CD4-positive, alpha-beta T cell treated with Interleukin-12 subunit alpha and Interleukin-12 subunit beta, for 1 hour (primary cell): Measurements from ENCODE around the gene SERPINA3.
"Not testable (repeated sequence)": the region's sequence is repeated elsewhere in the genome, so short reads cannot be mapped to it uniquely, and the experiment has no call there.

ENCODE experiments used
- DNase-seq: peaks from one replicate; pipeline ENCODE4 v3.0.0-alpha.2; 2020

SERPINA3 gene

DNA sequence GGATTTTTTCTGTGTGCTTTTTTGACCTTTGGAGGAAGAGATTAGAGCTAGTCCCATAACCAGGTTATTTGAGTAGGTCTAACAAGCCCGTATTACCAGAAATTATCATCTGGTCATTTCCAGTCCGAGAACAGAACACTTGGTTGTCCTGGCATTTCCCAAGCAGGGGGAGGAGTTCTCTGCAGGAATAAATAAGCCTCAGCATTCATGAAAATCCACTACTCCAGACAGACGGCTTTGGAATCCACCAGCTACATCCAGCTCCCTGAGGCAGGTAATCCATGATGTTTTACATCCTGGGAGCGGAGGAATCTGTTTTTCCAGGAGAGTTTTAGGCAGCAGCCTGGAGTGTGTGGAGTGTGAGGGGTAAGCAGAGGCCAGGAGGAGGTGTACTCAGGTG is at the start of gene SERPINA3:
SERPINA3 (plus strand) TSS at position 218 of the 400 bp plus-strand sequence. CDS start 2,051 bp downstream, outside the sequence.
- DNase-seq = no peak

GRCh38 chr14:94562941-94563883 is 49.0 kb upstream of the SERPINA3 start:
- no peak for DNase-seq

- no peak for DNase-seq
Observed at GRCh38 chr14:94564381-94564780, 47.8 kb upstream of the SERPINA3 start.

- no peak for DNase-seq
Observed at GRCh38 chr14:94568186-94568585, 44.0 kb upstream of the SERPINA3 start.

DNA sequence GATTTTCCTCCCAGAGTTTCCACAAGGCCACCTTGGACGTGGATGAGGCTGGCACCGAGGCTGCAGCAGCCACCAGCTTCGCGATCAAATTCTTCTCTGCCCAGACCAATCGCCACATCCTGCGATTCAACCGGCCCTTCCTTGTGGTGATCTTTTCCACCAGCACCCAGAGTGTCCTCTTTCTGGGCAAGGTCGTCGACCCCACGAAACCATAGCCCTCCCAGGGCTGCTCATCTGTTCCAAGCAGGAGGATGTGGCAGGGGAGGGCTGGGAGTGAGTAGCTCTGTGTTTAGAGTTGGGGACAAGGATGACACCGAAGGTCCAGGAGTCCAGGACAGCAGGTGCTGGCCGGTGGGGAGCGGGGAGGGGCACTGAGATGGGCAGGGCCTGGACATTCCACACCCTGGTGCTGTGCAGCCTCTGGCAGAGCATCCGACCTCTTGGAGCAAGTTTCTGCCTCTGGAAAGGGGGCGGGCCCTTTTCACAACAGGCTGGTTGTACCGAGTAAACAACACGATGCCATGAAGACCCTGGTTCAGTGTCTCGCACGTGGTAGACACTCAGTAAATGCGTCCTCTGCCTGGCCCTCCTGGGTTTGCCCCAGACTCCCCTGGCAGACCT is 42.7 kb upstream of the SERPINA3 start:
- DNase-seq = no peak

- no peak for DNase-seq
Observed at GRCh38 chr14:94570002-94570400, 42.2 kb upstream of the SERPINA3 start.

GRCh38 chr14:94570440-94570839 is 41.8 kb upstream of the SERPINA3 start:
- DNase-seq = no peak

DNA sequence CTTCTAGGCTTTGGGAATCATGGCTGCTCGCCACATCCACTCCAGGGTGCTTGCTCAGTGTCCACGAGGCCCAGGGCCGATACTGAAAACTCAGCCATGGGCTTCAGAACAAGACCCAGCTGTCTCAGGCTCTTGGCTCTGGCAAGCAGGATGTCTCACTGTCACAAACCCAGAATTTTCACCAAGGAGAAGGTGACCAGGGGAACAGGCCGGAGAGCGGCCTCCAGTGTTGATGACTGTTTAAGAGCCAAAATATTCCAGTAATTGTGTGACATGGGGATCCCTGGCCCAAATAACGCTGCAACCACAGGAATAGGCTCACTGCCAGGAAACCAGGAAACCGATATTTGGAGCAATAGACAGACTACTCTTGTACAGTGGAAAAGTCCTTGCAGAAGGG is 40.8 kb upstream of the SERPINA3 start:
- DNase-seq = no peak

DNA sequence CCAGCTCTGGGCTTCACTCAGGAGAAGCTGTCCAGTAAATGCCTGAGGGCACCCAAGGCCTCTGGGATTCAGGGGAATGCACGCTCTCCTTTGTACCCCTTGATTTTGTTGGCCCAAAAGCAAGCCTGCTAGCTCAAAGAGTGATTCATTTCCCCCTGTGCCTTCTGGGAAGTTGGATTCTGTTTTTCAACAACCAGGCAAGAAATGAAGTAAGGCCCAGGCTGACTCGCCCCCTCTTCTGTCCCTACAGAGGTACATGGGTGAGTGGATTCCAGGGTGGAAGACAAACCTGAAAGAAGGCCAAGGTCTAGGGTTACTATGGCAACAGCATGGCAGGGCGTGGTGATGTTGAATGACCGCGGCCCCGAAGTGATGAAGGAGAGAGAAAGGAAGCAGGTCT is 40.2 kb upstream of the SERPINA3 start:
- no peak for DNase-seq

DNA sequence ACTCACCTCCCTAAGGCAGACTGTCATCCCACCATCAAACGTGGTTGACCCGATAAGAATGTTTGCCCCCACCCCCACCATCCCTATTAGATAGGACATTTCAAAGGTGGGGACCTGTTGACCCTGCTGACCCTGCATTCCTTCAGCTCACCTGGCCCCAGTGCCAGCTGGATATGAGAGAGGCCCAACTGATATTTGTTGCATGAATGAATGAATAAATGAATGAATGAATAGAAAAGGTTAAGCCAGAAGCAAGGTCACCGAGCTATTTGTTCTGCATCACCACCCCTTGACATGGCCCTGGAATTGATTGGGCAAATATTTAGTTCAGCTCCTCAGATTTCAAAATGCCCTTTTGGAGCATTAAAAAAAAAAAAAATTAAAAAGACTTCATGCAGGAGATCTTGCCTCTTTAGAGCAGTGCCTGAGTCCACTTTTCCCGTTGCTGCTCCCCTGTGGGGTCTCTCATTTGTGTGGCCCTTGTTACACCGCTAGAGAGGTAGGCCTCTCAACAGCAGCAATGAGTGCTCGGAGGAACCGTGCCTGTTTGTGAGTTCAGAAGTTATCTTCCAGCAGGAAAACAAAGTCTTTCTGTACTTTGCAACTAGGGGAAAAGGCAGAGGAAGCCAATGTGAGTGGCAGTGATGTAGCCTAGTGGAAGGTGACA is 39.4 kb upstream of the SERPINA3 start:
- no peak for DNase-seq

- DNase-seq = no peak
Observed at GRCh38 chr14:94573475-94574277, 38.5 kb upstream of the SERPINA3 start.

DNA sequence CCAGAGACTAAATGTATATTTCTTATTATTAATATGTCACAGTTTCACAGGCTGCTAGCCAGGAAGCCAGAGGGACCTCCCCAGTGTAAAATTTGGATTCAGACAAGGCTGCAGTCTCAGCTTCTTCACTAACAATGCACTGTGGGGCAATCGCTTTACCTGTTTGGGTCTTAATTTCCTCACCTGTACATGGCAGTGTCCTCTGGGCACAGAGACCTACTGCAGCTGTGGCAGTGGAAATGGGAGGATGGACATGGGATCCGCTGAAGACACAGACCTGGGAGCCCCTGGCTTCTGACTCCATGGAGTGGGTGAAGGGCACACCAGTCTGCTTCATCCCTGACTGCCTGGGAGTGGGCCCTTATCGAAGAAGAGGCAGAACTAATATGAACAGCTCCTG is 37.9 kb upstream of the SERPINA3 start:
- no peak for DNase-seq

- DNase-seq = no peak
Observed at GRCh38 chr14:94575730-94576585, 36.2 kb upstream of the SERPINA3 start.

DNA sequence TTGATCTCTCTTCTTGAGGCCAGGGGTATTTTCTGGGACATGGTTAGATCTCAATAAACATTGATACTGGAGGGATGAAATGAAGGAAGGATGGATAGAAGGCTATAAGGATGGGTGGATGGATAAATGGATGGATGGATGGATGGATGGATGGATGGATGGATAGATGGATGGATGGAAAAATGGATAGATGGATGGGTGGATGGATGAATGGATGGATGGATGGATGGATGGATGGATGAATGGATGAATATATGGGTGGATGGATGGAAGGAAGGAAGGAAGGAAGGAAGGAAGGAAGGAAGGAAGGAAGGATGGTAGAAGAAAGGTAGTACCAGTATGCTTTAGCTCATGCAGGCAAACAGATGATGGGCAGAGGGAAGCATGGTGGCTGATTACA is 34.7 kb upstream of the SERPINA3 start:
- DNase-seq = not testable (repeated sequence)

DNA sequence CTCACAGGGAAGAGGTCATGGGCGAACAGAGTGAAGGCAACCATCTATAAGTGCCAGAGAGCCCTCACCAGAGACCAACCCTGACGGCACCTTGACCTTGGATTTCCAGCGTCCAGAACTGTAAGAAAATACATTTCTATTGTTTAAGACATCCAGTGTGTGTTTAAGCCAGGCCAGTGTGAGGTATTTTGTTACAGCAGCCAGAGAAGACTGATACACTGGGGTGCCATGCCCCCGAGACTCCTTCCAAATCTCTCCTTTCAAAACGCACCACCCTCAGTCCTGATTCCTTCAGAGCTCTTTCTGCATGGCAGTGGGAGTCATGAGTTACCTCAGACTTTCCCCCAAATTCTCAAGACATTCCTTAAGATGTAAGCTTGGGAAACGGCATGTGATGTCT is 33.5 kb upstream of the SERPINA3 start:
- DNase-seq = no peak

- no peak for DNase-seq
Observed at GRCh38 chr14:94581127-94581999, 30.8 kb upstream of the SERPINA3 start, which contains the start of gene SERPINA5. SERPINA5 (plus strand) TSS chr14:94581426; CDS start chr14:94587363, 5,937 bp downstream.

DNA sequence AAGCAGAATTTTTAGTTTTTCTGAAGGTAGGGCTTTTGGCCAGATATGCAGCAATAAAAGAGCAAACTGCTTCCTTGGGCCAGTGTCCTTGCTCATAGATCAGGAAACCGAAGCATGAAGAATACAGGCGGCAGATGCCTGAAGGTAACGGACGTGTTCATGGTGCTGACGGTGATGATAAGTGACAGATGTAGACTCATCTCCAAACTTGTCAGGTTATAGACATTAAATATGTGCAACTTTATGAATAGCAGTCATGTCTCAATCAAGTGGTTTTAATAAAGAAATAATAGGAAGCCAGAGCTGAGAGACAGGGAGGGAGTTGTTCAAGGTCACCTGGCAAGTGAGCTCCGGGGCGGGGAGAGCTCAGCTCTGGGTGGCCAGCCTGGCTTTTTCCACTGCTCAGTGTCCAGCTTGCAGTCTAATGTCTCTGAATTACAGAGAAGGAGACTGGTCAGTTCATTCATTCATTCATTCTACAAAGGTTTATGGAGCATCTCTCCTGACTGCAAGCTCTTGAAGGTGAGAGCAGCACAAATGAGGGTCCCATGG is 29.9 kb upstream of the SERPINA3 start:
- no peak for DNase-seq

GRCh38 chr14:94582851-94583250 is 29.3 kb upstream of the SERPINA3 start:
- DNase-seq = no peak

GRCh38 chr14:94583557-94583956 is 28.6 kb upstream of the SERPINA3 start:
- no peak for DNase-seq

- DNase-seq = no peak
Observed at GRCh38 chr14:94584591-94585280, 27.5 kb upstream of the SERPINA3 start.
